ENCODE results near the gene SLC35F2.
"Not testable (repeated sequence)": the region's sequence is repeated elsewhere in the genome, so short reads cannot be mapped to it uniquely, and the experiment has no call there.

The SLC35F2 gene

GRCh38 chr11:107787733-107788132, 70.9 kb downstream of the SLC35F2 start:
- no peak for DNase-seq (ENCODE audit: low read depth in 2 of 2)

GRCh38 chr11:107785401-107785800, 73.2 kb downstream of the SLC35F2 start:
- no peak for DNase-seq (ENCODE audit: low read depth in 2 of 2)

GRCh38 chr11:107783121-107783520, 75.5 kb downstream of the SLC35F2 start:
- no peak for DNase-seq (ENCODE audit: low read depth in 2 of 2)

GRCh38 chr11:107780775-107781174, 77.8 kb downstream of the SLC35F2 start:
- no peak for DNase-seq (ENCODE audit: low read depth in 2 of 2)

- no peak for DNase-seq (ENCODE audit: low read depth in 2 of 2)
Observed at GRCh38 chr11:107780136-107780535, 78.5 kb downstream of the SLC35F2 start.

GRCh38 chr11:107778839-107779517, 79.6 kb downstream of the SLC35F2 start:
- DNase-seq (ENCODE audit: low read depth in 2 of 2) = no peak

- DNase-seq (ENCODE audit: low read depth in 2 of 2) = no peak
Observed at GRCh38 chr11:107777110-107777509, 81.5 kb downstream of the SLC35F2 start.

GRCh38 chr11:107776062-107776461, 82.5 kb downstream of the SLC35F2 start:
- no peak for DNase-seq (ENCODE audit: low read depth in 2 of 2)

GRCh38 chr11:107770551-107770951, 88.0 kb downstream of the SLC35F2 start:
- no peak for DNase-seq (ENCODE audit: low read depth in 2 of 2)

- no peak for DNase-seq (ENCODE audit: low read depth in 2 of 2)
Observed at GRCh38 chr11:107769189-107769588, 89.4 kb downstream of the SLC35F2 start.

GRCh38 chr11:107758719-107759355, 99.8 kb downstream of the SLC35F2 start:
- not testable (repeated sequence) for DNase-seq (ENCODE audit: low read depth in 2 of 2)

- no peak for DNase-seq (ENCODE audit: low read depth in 2 of 2)
Observed at GRCh38 chr11:107757661-107758060, 100.9 kb downstream of the SLC35F2 start.

GRCh38 chr11:107756553-107756952, 102.0 kb downstream of the SLC35F2 start:
- no peak for DNase-seq (ENCODE audit: low read depth in 2 of 2)

GRCh38 chr11:107752949-107753822, 105.4 kb downstream of the SLC35F2 start:
- no peak for DNase-seq (ENCODE audit: low read depth in 2 of 2)

GRCh38 chr11:107752508-107752907, 106.1 kb downstream of the SLC35F2 start:
- no peak for DNase-seq (ENCODE audit: low read depth in 2 of 2)

GRCh38 chr11:107751082-107751481, 107.5 kb downstream of the SLC35F2 start:
- DNase-seq (ENCODE audit: low read depth in 2 of 2) = no peak

GRCh38 chr11:107750313-107750712, 108.3 kb downstream of the SLC35F2 start:
- DNase-seq (ENCODE audit: low read depth in 2 of 2) = no peak

GRCh38 chr11:107747622-107748021, 111.0 kb downstream of the SLC35F2 start:
- DNase-seq (ENCODE audit: low read depth in 2 of 2) = no peak

- DNase-seq (ENCODE audit: low read depth in 2 of 2) = no peak
Observed at GRCh38 chr11:107744736-107745135, 113.9 kb downstream of the SLC35F2 start.

GRCh38 chr11:107743191-107743590, 115.4 kb downstream of the SLC35F2 start:
- no peak for DNase-seq (ENCODE audit: low read depth in 2 of 2)

GRCh38 chr11:107741044-107741823, 117.4 kb downstream of the SLC35F2 start:
- DNase-seq (ENCODE audit: low read depth in 2 of 2) = no peak
